Suprapubic skin (tissue), 4 donors: ENCODE results near the gene PPP1R36. TPM values are rescaled to one million over a fixed set of nuclear protein-coding genes. Genes with fewer than 3 reads are reported as not detected.

Experiments used
- DNase-seq, 2 donors: peaks; one replicate each; pipeline ENCODE4 v3.0.0-alpha.2; 2019; ENCODE audit warnings: low spot score in 2 of 2
- H3K27ac ChIP-seq: fragments of 200-600 bp; sonication (generic); one replicate; pipeline ENCODE4 v1.5.1; 2019
- H3K27me3 ChIP-seq: fragments of 200-600 bp; sonication (generic); one replicate; pipeline ENCODE4 v1.5.1; 2019
- H3K36me3 ChIP-seq: fragments of 200-600 bp; sonication (generic); one replicate; pipeline ENCODE4 v1.5.1; 2019
- H3K4me1 ChIP-seq: fragments of 200-600 bp; sonication (generic); one replicate; pipeline ENCODE4 v1.5.1; 2019
- H3K4me3 ChIP-seq: fragments of 200-600 bp; sonication (generic); one replicate; pipeline ENCODE4 v1.5.1; 2019; ENCODE audit warnings: mild to moderate bottlenecking
- H3K9me3 ChIP-seq: fragments of 200-600 bp; sonication (generic); one replicate; pipeline ENCODE4 v1.5.1; 2019
- EP300 ChIP-seq: sonication (generic); formaldehyde crosslinking; IDR thresholded peaks from one replicate; pipeline ENCODE4 v1.6.1; 2017; ENCODE audit warnings: antibody characterized with exemption
- POLR2A ChIP-seq, 2 donors: fragments of 450-650 bp; IDR thresholded peaks; one replicate each; pipeline ENCODE4 v1.6.1; 2017; ENCODE audit warnings: antibody characterized with exemption in 2 of 2, mild to moderate bottlenecking in 2 of 2, moderate library complexity in 2 of 2
- POLR2AphosphoS5 ChIP-seq, 3 donors: sonication (generic); formaldehyde crosslinking; IDR thresholded peaks; one replicate each; pipeline ENCODE4 v1.6.1; 2017; ENCODE audit warnings: antibody characterized with exemption in 3 of 3
- WGBS: methylation state at CpG from one replicate; pipeline ENCODE4 v1.1.5; 2018; 5-methylcytosine and 5-hydroxymethylcytosine counted together
- total RNA-seq, 4 donors: library from RNA; depleted of rRNA; stranded (reverse); fragments of >200 nt; gene quantifications; one replicate each; pipeline ENCODE4 v1.1.0, GENCODE V29; 2016
- TF ChIP-seq, protein P1 (sequence below), 2 donors: fragments of 200-600 bp in 1 of 2; fragments of 450-650 bp in 1 of 2; sonication (generic) in 1 of 2; IDR thresholded peaks; one replicate each; pipeline ENCODE4 v1.5.1; 2016 to 2019; ENCODE audit warnings: antibody characterized with exemption in 2 of 2, mild to moderate bottlenecking in 1 of 2, moderate library complexity in 1 of 2

PPP1R36 gene
- total RNA-seq, 4 donors from 2014 or later = 0.72 to 2.7 (median 1.5) TPM; not detected in 1

DNA sequence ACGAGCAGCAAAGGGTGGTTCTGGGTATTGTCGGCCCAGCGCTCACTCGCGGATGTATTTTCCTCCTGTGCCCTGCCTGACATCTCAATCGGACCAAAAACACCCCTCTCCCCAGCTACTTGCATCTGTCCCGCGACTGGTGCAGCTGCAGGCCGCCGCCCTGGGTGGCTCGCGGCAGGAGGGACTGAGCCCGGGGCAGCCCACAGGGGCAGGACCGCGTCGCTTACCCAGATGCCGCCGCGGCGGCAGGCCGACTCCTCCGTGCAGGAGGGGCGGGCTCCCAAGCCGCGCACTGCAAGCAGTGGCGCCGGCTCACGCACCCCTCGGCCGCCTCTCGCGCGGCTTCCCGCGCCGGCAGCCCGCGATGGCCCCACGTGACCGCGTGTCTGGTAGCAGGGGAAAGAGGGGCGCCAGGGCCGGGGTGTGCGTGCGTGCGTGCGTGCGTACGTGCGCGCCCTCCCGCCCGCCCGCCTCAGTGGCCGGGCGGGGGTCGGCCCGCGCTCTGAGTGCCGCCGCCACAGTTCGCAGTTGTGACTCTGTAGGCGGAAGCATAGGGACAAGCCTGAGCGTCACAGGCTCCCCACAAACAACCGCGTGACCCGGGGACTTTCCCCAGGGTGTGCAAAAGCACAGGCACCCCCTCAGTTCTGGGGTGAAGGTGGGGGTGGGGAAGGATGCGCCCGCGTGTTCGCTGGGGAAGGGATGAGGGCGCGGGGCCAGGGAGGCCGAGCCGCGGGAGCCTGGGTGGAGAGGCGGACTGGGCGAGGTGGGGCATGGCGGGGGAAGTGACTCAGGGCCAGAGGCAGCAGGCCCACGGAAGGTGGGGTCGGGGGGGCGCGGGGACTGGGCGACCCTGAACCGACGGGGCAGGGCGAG is 46.1 kb upstream of the PPP1R36 start, which contains the start of gene ZBTB25:
Gene ZBTB25, minus strand, starts transcription at position 405 of the 876 bp plus-strand sequence. CDS start 13,305 bp downstream, outside the sequence.
- Histone ChIP-seq H3K9me3 (no peaks in the 10 kb centered on the region), H3K4me3 (peak within 1 kb of the TSS; percentile 93), H3K27ac (peak within 1 kb of the TSS; percentile 98), H3K4me1 (peaks cover 61% of the 10 kb centered on the region), H3K36me3 (no peaks in the 10 kb centered on the region), H3K27me3 (no peaks in the 10 kb centered on the region)
- TF ChIP-seq POLR2A (IDR thresholded peaks at IDR 0.05) = peak in 1 of 2 donors; percentile 66
- no peak for TF ChIP-seq EP300
- peak in 1 of 3 donors; percentile 12 for TF ChIP-seq POLR2AphosphoS5 (IDR thresholded peaks at IDR 0.05)
- TF ChIP-seq, protein P1, sequence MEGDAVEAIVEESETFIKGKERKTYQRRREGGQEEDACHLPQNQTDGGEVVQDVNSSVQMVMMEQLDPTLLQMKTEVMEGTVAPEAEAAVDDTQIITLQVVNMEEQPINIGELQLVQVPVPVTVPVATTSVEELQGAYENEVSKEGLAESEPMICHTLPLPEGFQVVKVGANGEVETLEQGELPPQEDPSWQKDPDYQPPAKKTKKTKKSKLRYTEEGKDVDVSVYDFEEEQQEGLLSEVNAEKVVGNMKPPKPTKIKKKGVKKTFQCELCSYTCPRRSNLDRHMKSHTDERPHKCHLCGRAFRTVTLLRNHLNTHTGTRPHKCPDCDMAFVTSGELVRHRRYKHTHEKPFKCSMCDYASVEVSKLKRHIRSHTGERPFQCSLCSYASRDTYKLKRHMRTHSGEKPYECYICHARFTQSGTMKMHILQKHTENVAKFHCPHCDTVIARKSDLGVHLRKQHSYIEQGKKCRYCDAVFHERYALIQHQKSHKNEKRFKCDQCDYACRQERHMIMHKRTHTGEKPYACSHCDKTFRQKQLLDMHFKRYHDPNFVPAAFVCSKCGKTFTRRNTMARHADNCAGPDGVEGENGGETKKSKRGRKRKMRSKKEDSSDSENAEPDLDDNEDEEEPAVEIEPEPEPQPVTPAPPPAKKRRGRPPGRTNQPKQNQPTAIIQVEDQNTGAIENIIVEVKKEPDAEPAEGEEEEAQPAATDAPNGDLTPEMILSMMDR (IDR thresholded peaks at IDR 0.05) = no peak
- 5% methylated on average over 7 of the region's 87 CpGs for WGBS
- peak; percentile 94 to 95 for DNase-seq

DNA sequence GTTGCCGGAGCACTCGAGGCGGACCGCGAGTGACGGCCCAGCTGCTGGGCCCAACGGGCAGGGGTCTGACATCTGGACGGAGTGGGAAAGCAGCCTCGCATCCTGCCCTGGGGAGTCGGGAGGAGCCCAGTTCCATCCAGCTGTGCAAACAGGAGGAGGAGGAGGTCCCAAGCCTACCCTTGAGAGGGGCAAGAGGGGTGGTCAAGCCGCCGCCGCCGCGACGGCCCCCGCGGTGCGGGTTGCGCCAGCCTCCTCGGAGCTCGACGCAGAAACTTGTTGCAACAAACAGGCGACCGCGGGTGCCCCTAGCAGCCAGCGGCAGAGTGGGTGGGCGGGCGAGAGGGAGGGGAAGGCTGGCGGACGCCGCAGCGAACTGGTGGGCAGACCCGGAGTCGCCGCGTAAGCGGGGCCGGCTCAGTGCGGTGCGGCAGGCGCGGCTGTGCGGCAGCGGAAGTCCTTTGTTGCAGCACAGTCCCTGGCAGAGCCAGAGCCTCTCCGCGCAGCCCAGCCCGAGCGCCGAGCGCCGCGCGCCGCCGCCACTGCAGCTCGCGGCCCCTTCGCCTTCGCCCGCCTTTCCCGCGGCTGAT is 45.4 kb upstream of the PPP1R36 start, which contains the start of gene ZBTB1:
Gene ZBTB1, plus strand, starts transcription at position 461 of the 587 bp plus-strand sequence. CDS start 16,735 bp downstream, outside the sequence.
- DNase-seq = peak; percentile 94 to 95
- Histone ChIP-seq H3K4me3 (peak within 1 kb of the TSS; percentile 93), H3K4me1 (peaks cover 68% of the 10 kb centered on the region), H3K36me3 (no peaks in the 10 kb centered on the region), H3K9me3 (no peaks in the 10 kb centered on the region), H3K27ac (peak within 1 kb of the TSS; percentile 98), H3K27me3 (no peaks in the 10 kb centered on the region)
- TF ChIP-seq POLR2A (IDR thresholded peaks at IDR 0.05) (peak; percentile 49 to 87), POLR2AphosphoS5 (IDR thresholded peaks at IDR 0.05) (peak in 2 of 3 donors; percentile 42 to 44)
- TF ChIP-seq, protein P1 (IDR thresholded peaks at IDR 0.05) = no peak
- 0% methylated on average over 13 of the region's 63 CpGs for WGBS

DNA sequence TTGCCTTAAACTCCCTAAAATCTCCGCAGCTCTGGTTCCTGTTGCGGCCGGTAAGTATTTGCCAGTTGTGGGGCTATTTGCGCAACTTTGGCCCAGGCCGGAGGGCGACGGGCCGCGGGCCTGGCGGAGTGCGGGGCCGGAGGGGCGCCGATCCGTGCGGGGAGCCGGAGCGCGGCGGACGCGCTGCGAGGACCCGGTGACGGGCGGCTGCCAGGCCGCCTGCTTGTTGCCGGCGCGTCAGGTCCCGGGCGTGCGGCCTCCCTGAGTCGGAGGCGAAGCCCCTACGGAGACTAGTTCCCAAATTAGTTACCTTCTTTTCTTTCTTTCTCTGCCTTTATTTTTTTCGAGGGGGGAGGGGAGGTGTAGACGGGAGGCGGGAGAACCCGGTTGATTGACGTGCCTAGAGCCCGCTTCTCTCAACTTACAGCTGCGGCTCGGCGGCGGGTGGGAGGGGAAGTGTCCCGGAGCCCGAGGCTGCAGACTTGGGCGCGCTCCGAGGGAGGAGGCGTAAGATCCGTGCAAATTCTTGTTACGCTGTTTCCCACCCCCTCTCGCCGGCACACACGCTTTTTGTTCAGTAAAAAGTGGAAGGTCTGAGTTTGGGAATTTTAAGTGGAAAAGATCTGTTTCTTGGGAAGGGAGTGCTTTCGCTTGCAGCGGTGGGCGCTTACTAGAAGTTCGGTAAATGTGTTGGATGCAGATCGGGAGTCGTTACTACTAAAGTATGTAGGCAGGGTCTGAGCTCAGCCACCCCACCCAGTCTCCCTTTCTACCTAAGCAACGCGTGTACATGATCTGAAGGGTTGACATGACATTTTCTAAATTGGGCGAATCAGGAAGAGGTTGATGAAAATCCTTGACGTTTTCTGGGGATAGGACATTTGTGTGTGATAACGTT is 44.6 kb upstream of the PPP1R36 start:
- TF ChIP-seq, protein P1 (IDR thresholded peaks at IDR 0.05) = no peak
- peak in 1 of 2 donors; percentile 5 for TF ChIP-seq POLR2A (IDR thresholded peaks at IDR 0.05)
- TF ChIP-seq POLR2AphosphoS5 (IDR thresholded peaks at IDR 0.05) = peak in 1 of 3 donors; percentile 11
- no peak for TF ChIP-seq EP300
- H3K4me3 ChIP-seq = peak overlapping the region; percentile 93
- peaks cover 70% of the 10 kb centered on the region for H3K4me1 ChIP-seq
- peak; percentile 94 to 95 for DNase-seq
- WGBS = under 1% methylated on average over 67 of the region's 68 CpGs
- peak overlapping the region; percentile 98 for H3K27ac ChIP-seq
- no peaks in the 10 kb centered on the region for H3K27me3 ChIP-seq
- no peaks in the 10 kb centered on the region for H3K36me3 ChIP-seq
- no peaks in the 10 kb centered on the region for H3K9me3 ChIP-seq

DNA sequence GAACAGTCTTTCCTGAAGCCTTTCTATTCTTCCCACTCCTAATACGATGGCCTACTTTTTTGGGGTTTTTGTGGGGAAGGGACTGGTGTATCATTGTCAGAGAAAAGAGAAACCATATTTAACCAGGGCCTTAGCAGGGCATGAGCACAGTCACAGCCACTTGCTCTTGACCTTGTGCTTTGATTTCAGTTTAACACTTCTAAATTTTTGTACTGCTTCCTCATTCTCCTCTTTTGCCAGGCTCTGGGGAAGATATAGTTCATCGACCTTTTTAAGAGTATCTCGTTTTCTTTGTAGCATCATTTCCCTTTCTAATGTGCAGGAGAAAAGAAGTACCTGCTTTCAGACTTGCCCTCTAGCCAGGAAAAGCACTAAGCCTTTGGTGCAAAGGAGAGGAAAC is 43.0 kb upstream of the PPP1R36 start:
- peak overlapping the region; percentile 19 for H3K27ac ChIP-seq
- TF ChIP-seq EP300 = no peak
- TF ChIP-seq POLR2AphosphoS5 (IDR thresholded peaks at IDR 0.05) = no peak
- no peak for TF ChIP-seq POLR2A (IDR thresholded peaks at IDR 0.05)
- TF ChIP-seq, protein P1 (IDR thresholded peaks at IDR 0.05) = no peak
- 26% methylated on average over 3 of the region's 3 CpGs for WGBS
- H3K9me3 ChIP-seq = no peaks in the 10 kb centered on the region
- peak overlapping the region; percentile 93 for H3K4me3 ChIP-seq
- no peaks in the 10 kb centered on the region for H3K36me3 ChIP-seq
- no peaks in the 10 kb centered on the region for H3K27me3 ChIP-seq
- DNase-seq = no peak
- H3K4me1 ChIP-seq = peaks cover 71% of the 10 kb centered on the region
